Lung (tissue), 16 donors: ENCODE measurements around the gene KRTAP7-1. TPM values are rescaled to one million over a fixed set of nuclear protein-coding genes. Genes with fewer than 3 reads are reported as not detected.

ENCODE experiments used
- ATAC-seq: fragments of 200-7000 bp; cut with Tn5 transposase; one replicate; pipeline ENCODE4 v1.9.1; 2020; ENCODE audit warnings: moderate number of reproducible peaks; ENCODE audit not compliant: insufficient read depth, low FRiP score
- DNase-seq, 3 donors: peaks; one replicate each; pipeline ENCODE4 v3.0.0-alpha.2; 2013 to 2017
- H3K27ac ChIP-seq, 2 donors: one replicate each; pipeline ENCODE4 v1.5.1; 2013; ENCODE audit warnings: mild to moderate bottlenecking in 2 of 2, moderate library complexity in 2 of 2, control low read depth in 1 of 2, inconsistent platforms in 1 of 2, low read depth in 1 of 2, low read length in 1 of 2
- H3K27me3 ChIP-seq, 3 donors: one replicate each; pipeline ENCODE4 v1.5.1; 2013; ENCODE audit warnings: low read length in 2 of 3; ENCODE audit not compliant: control insufficient read depth in 3 of 3, insufficient read depth in 3 of 3
- H3K36me3 ChIP-seq, 4 donors: one replicate each; pipeline ENCODE4 v1.5.1; 2013; ENCODE audit warnings: low read length in 4 of 4, mild to moderate bottlenecking in 1 of 4, moderate library complexity in 1 of 4; ENCODE audit not compliant: control insufficient read depth in 4 of 4, insufficient read depth in 4 of 4
- H3K4me1 ChIP-seq, 5 donors: one replicate each; pipeline ENCODE4 v1.5.1; 2013; ENCODE audit warnings: low read length in 5 of 5, mild to moderate bottlenecking in 2 of 5, moderate library complexity in 1 of 5; ENCODE audit not compliant: control insufficient read depth in 5 of 5, insufficient read depth in 5 of 5
- H3K4me3 ChIP-seq: one replicate; pipeline ENCODE4 v1.5.1; 2013; ENCODE audit warnings: mild to moderate bottlenecking, control low read depth, moderate library complexity
- H3K9ac ChIP-seq, 2 donors: one replicate each; pipeline ENCODE4 v1.5.1; 2013; ENCODE audit warnings: low read length in 2 of 2, control low read depth in 1 of 2; ENCODE audit not compliant: insufficient read depth in 1 of 2
- H3K9me3 ChIP-seq, 4 donors: one replicate each; pipeline ENCODE4 v1.5.1; 2013; ENCODE audit warnings: low read length in 3 of 4, mild to moderate bottlenecking in 1 of 4, moderate library complexity in 1 of 4; ENCODE audit not compliant: control insufficient read depth in 4 of 4, insufficient read depth in 3 of 4
- CTCF ChIP-seq: IDR thresholded peaks from 2 replicates; pipeline ENCODE4 v1.5.1; 2012; ENCODE audit warnings: mild to moderate bottlenecking; ENCODE audit errors: control extremely low read depth, extremely low read depth
- WGBS, 2 donors: extraction: QIAGEN DNeasy Blood & Tissue Kit; methylation state at CpG; one replicate each; pipeline ENCODE4 v1.1.7; 2013; 5-methylcytosine and 5-hydroxymethylcytosine counted together
- long read RNA-seq, 5 donors: transcript quantifications; one replicate each; lab custom pipeline, GENCODE V29; 2026
- polyA plus RNA-seq, 2 donors: library from polyadenylated mRNA; stranded (reverse); fragments of 200-250 nt; gene quantifications; one replicate each; pipeline ENCODE4 v1.2.1, GENCODE V29; 2013
- total RNA-seq, 2 donors: library from RNA; depleted of rRNA in 1 of 2; stranded (reverse); fragments of >200 nt in 1 of 2; gene quantifications; one replicate each; pipeline ENCODE4 v1.2.1, GENCODE V29; 2014 to 2021
- donor health status: control.
- donor health status: control.
- donor health status: Bipolar disorder and iron deficiency.
- donor health status: healthy.
- donor health status: DM: yes; HTN: yes; CAD: no.

KRTAP7-1 gene, protein sequence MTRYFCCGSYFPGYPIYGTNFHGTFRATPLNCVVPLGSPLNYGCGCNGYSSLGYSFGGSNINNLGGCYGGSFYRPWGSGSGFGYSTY
- total RNA-seq (not detected), polyA plus RNA-seq (not detected)
- long read RNA-seq, donor 1 = 0 reads
- long read RNA-seq, donor 2 = 0 reads
- long read RNA-seq, donor 3 = 0 reads
- long read RNA-seq, donor 4 = 0 reads
- long read RNA-seq, donor 5 = 0 reads

DNA sequence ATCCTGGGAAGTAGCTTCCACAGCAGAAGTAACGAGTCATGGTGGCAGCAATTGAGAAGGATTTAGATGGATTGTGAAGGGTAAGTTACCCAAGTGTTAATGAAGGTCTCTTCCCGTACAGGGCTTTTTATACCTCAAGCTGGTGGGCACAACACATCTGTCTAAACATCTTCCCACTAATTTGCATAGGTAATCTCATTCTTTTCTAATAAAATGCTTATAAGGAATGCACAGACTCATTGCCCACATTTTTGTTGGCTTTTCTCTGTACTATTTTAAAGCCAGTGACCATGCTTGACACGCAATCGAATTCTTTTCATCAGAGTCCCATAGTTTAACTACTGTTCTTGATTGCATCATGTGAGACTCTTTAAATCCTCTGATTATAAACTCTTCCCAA lies at the start of gene KRTAP7-1:
Gene KRTAP7-1 (minus strand): TSS at position 101 of the 400 bp plus-strand sequence. CDS start 61 bp downstream, at position 40.
- no peak within 1 kb of the TSS for H3K27ac ChIP-seq
- no peak for TF ChIP-seq CTCF
- H3K27me3 ChIP-seq = no peaks in the 10 kb centered on the region
- DNase-seq (no peak), ATAC-seq (no peak)
- H3K4me3 ChIP-seq = no peak within 1 kb of the TSS
- peaks cover 0 to 4% (median 0%) of the 10 kb centered on the region in 4 donors for H3K9me3 ChIP-seq
- H3K9ac ChIP-seq = no peak within 1 kb of the TSS
- 83 to 88% methylated on average over 4 of the region's 4 CpGs for WGBS, 2 donors
- no peaks in the 10 kb centered on the region for H3K4me1 ChIP-seq
- H3K36me3 ChIP-seq = no peaks in the 10 kb centered on the region

- no peak for TF ChIP-seq CTCF
- WGBS, 2 donors = 61 to 81% methylated on average over 2 of the region's 2 CpGs
- no peaks in the 10 kb centered on the region for H3K36me3 ChIP-seq
- ATAC-seq (no peak), DNase-seq (no peak)
- no peaks in the 10 kb centered on the region for H3K4me1 ChIP-seq
- H3K27ac ChIP-seq = no peak overlapping the region
- no peaks in the 10 kb centered on the region for H3K27me3 ChIP-seq
- no peaks in the 10 kb centered on the region for H3K9me3 ChIP-seq
- H3K4me3 ChIP-seq = no peak overlapping the region
- H3K9ac ChIP-seq = no peak overlapping the region
Observed at GRCh38 chr21:30874526-30874925, 45.0 kb upstream of the KRTAP7-1 start.

GRCh38 chr21:30847627-30848500 lies 18.3 kb upstream of the KRTAP7-1 start:
- no peak for ATAC-seq
- WGBS, 2 donors = 70 to 82% methylated on average over 9 of the region's 9 CpGs

More at GRCh38 chr21:30847627-30848500, 18.3 kb upstream of the KRTAP7-1 start:
- H3K9me3 ChIP-seq = no peaks in the 10 kb centered on the region
- no peak overlapping the region for H3K9ac ChIP-seq
- no peak for DNase-seq
- no peak overlapping the region for H3K4me3 ChIP-seq
- no peaks in the 10 kb centered on the region for H3K36me3 ChIP-seq
- peaks cover 0 to 3% (median 0%) of the 10 kb centered on the region in 5 donors for H3K4me1 ChIP-seq
- no peaks in the 10 kb centered on the region for H3K27me3 ChIP-seq
- TF ChIP-seq CTCF = no peak
- no peak overlapping the region for H3K27ac ChIP-seq
